IPS-18c (cell line): ENCODE results near the gene SRP72.

ENCODE experiments used
- H3K4me3 ChIP-seq: 2 replicates; pipeline ENCODE4 v1.7.0; 2013; ENCODE audit warnings: low read depth, mild to moderate bottlenecking, low read length, moderate library complexity; ENCODE audit not compliant: insufficient read depth
- H3K9me3 ChIP-seq: one replicate; pipeline ENCODE4 v1.6.1; 2013; ENCODE audit warnings: mild to moderate bottlenecking, low read length, moderate library complexity; ENCODE audit not compliant: control insufficient read depth, insufficient read depth

Gene SRP72

GRCh38 chr4:56530269-56531148, 63.1 kb downstream of the SRP72 start:
- H3K9me3 ChIP-seq: peaks cover 3% of the 10 kb centered on the region
- H3K4me3 ChIP-seq: peak overlapping the region; percentile 76

GRCh38 chr4:56531149-56531770, 63.8 kb downstream of the SRP72 start:
- peaks cover 3% of the 10 kb centered on the region for H3K9me3 ChIP-seq
- H3K4me3 ChIP-seq: peak overlapping the region; percentile 76; the same call in 1 of the 2 replicates

- Histone ChIP-seq H3K9me3 (peaks cover 3% of the 10 kb centered on the region), H3K4me3 (no peak overlapping the region)
These were observed 64.4 kb downstream of the SRP72 start for GRCh38 chr4:56531823-56532222.

GRCh38 chr4:56532239-56532638, 64.8 kb downstream of the SRP72 start:
- H3K9me3 ChIP-seq: peaks cover 3% of the 10 kb centered on the region
- H3K4me3 ChIP-seq: no peak overlapping the region

- no peak overlapping the region for H3K4me3 ChIP-seq
These were observed 68.5 kb downstream of the SRP72 start for GRCh38 chr4:56535915-56536314.

GRCh38 chr4:56537147-56537546, 69.7 kb downstream of the SRP72 start:
- no peak overlapping the region for H3K4me3 ChIP-seq
- H3K9me3 ChIP-seq: peaks cover 3% of the 10 kb centered on the region

More at GRCh38 chr4:56535915-56536314, 68.5 kb downstream of the SRP72 start:
- peaks cover 3% of the 10 kb centered on the region for H3K9me3 ChIP-seq

GRCh38 chr4:56540826-56541225, 73.4 kb downstream of the SRP72 start:
- Histone ChIP-seq H3K4me3 (no peak overlapping the region), H3K9me3 (no peaks in the 10 kb centered on the region)

GRCh38 chr4:56544573-56545131, 77.2 kb downstream of the SRP72 start:
- H3K4me3 ChIP-seq: peak overlapping the region; percentile 22
- no peaks in the 10 kb centered on the region for H3K9me3 ChIP-seq

GRCh38 chr4:56550642-56551041, 83.2 kb downstream of the SRP72 start:
- H3K4me3 ChIP-seq: no peak overlapping the region
- H3K9me3 ChIP-seq: peaks cover 2% of the 10 kb centered on the region

- no peak overlapping the region for H3K4me3 ChIP-seq
- peaks cover 2% of the 10 kb centered on the region for H3K9me3 ChIP-seq
These were observed 84.1 kb downstream of the SRP72 start for GRCh38 chr4:56551516-56551915.

GRCh38 chr4:56552273-56552672, 84.9 kb downstream of the SRP72 start:
- Histone ChIP-seq H3K4me3 (no peak overlapping the region), H3K9me3 (peaks cover 2% of the 10 kb centered on the region)
